ENCODE results near the gene C6orf118.
A peak's percentile ranks its signal among the peaks of the same experiment; 100 is the strongest.

Gene C6orf118

DNA sequence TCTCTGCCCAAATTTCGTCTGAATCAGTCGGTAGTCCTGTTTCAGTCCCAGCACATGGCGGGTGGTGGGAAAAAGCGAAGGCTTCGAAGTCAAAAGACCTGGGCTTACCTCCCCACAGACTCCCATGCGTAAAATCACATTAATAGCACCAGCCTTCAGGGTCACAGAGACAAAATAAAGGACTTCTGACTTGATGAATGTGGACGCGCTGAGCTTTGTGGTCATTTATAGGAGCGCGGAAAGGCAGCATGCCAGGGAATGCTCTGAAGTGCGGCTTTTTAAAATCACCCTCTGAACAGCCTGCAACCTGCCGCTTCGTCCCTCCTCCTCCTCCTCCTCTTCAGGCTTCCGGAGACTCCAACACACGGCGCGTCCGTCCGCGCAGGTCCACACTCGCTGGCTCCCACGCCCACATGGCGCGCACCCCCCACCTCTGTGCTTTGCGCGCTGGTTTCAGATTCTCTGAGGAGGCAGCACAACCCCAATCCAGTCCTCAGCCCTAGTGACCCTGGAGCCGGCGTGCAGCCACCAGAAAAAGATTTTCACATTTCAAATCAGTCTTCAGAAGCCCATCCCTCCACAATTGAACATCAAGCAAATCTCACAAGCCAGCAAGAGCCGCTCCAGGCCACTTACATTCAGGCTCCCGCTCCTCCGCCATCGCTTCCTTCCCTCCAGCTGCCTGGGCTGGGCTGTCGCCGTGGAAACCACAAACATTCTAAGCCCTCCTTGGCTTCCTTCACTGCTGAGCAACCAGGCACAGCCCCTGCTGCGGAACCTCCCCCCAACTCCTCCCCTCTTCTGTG, at the start of gene C6orf118:
Gene C6orf118 (minus strand): TSS at position 680 of the 806 bp plus-strand sequence. CDS start 19 bp downstream, at position 661.
- TF ChIP-seq, protein P1, sequence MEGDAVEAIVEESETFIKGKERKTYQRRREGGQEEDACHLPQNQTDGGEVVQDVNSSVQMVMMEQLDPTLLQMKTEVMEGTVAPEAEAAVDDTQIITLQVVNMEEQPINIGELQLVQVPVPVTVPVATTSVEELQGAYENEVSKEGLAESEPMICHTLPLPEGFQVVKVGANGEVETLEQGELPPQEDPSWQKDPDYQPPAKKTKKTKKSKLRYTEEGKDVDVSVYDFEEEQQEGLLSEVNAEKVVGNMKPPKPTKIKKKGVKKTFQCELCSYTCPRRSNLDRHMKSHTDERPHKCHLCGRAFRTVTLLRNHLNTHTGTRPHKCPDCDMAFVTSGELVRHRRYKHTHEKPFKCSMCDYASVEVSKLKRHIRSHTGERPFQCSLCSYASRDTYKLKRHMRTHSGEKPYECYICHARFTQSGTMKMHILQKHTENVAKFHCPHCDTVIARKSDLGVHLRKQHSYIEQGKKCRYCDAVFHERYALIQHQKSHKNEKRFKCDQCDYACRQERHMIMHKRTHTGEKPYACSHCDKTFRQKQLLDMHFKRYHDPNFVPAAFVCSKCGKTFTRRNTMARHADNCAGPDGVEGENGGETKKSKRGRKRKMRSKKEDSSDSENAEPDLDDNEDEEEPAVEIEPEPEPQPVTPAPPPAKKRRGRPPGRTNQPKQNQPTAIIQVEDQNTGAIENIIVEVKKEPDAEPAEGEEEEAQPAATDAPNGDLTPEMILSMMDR (IDR thresholded peaks at IDR 0.05; ENCODE audit: poor library complexity, severe bottlenecking): no peak
- peak; percentile 91 for ATAC-seq (ENCODE audit: low read depth)
- Histone ChIP-seq H3K27ac (ENCODE audit: poor library complexity, severe bottlenecking) (no peak within 1 kb of the TSS), H3K36me3 (ENCODE audit: low read depth) (no peaks in the 10 kb centered on the region), H3K4me1 (ENCODE audit: insufficient read depth, poor library complexity, severe bottlenecking) (no peaks in the 10 kb centered on the region), H3K4me3 (ENCODE audit: severe bottlenecking) (peak within 1 kb of the TSS; percentile 20), H3K27me3 (ENCODE audit: insufficient read depth, poor library complexity, severe bottlenecking) (no peaks in the 10 kb centered on the region), H3K9me3 (ENCODE audit: severe bottlenecking) (no peaks in the 10 kb centered on the region)
- DNase-seq (ENCODE audit: low spot score): no peak

DNA sequence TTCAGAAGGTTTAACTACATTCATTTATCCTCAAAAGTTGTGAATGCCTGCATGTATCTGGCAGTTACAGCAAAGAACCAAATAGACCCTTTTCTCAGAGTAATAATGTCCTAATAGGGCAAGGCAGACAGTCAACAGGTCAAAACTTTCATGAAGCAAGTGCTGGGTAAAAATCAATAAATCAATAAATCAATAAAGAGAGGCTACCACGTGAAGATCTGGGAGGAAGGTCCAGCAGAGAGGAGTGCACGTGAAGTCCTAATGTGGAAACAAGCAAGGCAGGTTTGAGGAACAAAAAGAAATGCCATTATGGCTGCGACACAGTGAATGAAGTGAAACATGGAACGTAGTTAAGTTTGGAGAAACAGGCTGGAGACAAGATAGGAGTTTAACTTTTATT, 36.3 kb upstream of the C6orf118 start:
- no peaks in the 10 kb centered on the region for H3K27me3 ChIP-seq (ENCODE audit: insufficient read depth, poor library complexity, severe bottlenecking)
- ATAC-seq (ENCODE audit: low read depth): no peak

DNA sequence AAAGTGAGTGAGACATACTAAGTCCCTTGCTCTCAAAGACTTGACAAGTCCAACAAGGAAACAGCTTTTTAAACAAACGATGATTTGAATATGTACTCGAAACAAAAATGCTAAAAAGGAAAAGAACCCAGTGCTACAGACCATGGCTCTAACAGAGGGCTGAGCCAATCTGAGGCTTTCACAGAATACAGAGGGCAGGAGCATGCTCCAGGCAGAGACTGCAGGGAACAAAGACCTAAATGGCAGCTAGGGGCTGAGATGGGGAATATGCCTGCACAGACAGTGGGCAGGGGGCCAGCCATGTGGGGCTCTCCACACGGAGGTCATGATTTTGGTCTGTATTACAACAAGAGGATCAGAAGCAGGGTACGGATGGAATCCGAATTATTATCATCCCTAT, 31.1 kb upstream of the C6orf118 start:
- H3K9me3 ChIP-seq (ENCODE audit: severe bottlenecking): no peaks in the 10 kb centered on the region
- no peaks in the 10 kb centered on the region for H3K4me1 ChIP-seq (ENCODE audit: insufficient read depth, poor library complexity, severe bottlenecking)
- TF ChIP-seq, protein P1 (IDR thresholded peaks at IDR 0.05; ENCODE audit: poor library complexity, severe bottlenecking): no peak
- H3K36me3 ChIP-seq (ENCODE audit: low read depth): no peaks in the 10 kb centered on the region
- no peak for ATAC-seq (ENCODE audit: low read depth)
- H3K27ac ChIP-seq (ENCODE audit: poor library complexity, severe bottlenecking): no peak overlapping the region
- DNase-seq (ENCODE audit: low spot score): no peak
- H3K4me3 ChIP-seq (ENCODE audit: severe bottlenecking): no peak overlapping the region
- H3K27me3 ChIP-seq (ENCODE audit: insufficient read depth, poor library complexity, severe bottlenecking): peaks cover 5% of the 10 kb centered on the region

More for the DNA sequence above, 36.3 kb upstream of the C6orf118 start:
- TF ChIP-seq, protein P1 (IDR thresholded peaks at IDR 0.05; ENCODE audit: poor library complexity, severe bottlenecking): no peak
- DNase-seq (ENCODE audit: low spot score): no peak
- H3K9me3 ChIP-seq (ENCODE audit: severe bottlenecking): no peaks in the 10 kb centered on the region
- H3K4me1 ChIP-seq (ENCODE audit: insufficient read depth, poor library complexity, severe bottlenecking): no peaks in the 10 kb centered on the region
- H3K36me3 ChIP-seq (ENCODE audit: low read depth): no peaks in the 10 kb centered on the region
- H3K27ac ChIP-seq (ENCODE audit: poor library complexity, severe bottlenecking): no peak overlapping the region
- no peak overlapping the region for H3K4me3 ChIP-seq (ENCODE audit: severe bottlenecking)

DNA sequence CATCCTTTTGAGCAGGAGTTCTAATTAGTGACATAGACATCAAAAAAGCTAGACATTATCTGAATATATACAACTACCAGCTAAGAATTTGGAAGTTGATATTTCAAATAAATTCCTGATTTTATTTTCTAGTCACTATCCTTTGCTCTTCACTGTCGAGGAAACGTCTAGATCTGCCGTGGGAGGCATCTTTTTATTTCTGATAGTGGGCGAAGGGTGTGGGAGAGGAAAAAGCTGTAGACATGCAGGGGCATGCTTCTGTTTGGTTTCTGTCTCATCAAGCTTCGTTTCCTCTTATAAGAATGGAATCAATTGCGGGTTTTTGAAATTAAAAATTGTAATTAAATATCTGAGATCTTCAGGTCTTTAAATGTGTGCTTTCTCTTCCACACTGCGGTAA, 16.2 kb upstream of the C6orf118 start:
- Histone ChIP-seq H3K9me3 (ENCODE audit: severe bottlenecking) (no peaks in the 10 kb centered on the region), H3K4me1 (ENCODE audit: insufficient read depth, poor library complexity, severe bottlenecking) (no peaks in the 10 kb centered on the region), H3K36me3 (ENCODE audit: low read depth) (no peaks in the 10 kb centered on the region), H3K27me3 (ENCODE audit: insufficient read depth, poor library complexity, severe bottlenecking) (no peaks in the 10 kb centered on the region), H3K4me3 (ENCODE audit: severe bottlenecking) (no peak overlapping the region), H3K27ac (ENCODE audit: poor library complexity, severe bottlenecking) (no peak overlapping the region)
- DNase-seq (ENCODE audit: low spot score) (no peak), ATAC-seq (ENCODE audit: low read depth) (no peak)
- TF ChIP-seq, protein P1 (IDR thresholded peaks at IDR 0.05; ENCODE audit: poor library complexity, severe bottlenecking): no peak

DNA sequence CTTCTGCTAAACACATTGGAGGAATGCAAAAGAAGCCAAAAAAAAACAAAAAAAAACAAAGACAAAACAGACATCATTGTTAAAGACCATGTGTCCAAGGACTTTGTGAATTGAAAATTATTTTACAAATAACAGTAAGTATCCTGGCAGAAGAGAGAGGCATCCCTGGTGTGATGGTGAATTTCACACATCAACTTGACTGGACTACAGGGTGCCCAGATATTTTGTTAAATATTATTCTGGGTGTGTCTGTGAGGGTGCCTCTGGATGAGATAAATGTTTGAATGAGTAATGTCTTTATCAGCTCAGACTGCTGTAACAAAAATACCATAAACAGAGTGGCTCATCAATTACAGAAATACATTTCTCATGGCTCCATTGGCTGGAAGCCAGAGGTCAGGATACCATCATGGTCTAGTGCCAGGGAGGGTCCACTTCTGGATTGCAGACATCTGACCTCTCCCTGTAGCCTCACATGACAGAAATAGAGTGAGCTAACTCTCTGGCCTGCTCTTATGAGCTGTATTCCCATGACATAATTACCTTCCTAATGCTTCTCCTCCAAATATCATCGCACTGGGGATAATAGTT, 12.2 kb upstream of the C6orf118 start:
- no peaks in the 10 kb centered on the region for H3K27me3 ChIP-seq (ENCODE audit: insufficient read depth, poor library complexity, severe bottlenecking)
- no peak for DNase-seq (ENCODE audit: low spot score)
- no peak overlapping the region for H3K27ac ChIP-seq (ENCODE audit: poor library complexity, severe bottlenecking)
- no peak overlapping the region for H3K4me3 ChIP-seq (ENCODE audit: severe bottlenecking)
- no peaks in the 10 kb centered on the region for H3K9me3 ChIP-seq (ENCODE audit: severe bottlenecking)
- TF ChIP-seq, protein P1 (IDR thresholded peaks at IDR 0.05; ENCODE audit: poor library complexity, severe bottlenecking): no peak
- ATAC-seq (ENCODE audit: low read depth): no peak
- H3K36me3 ChIP-seq (ENCODE audit: low read depth): no peaks in the 10 kb centered on the region
- H3K4me1 ChIP-seq (ENCODE audit: insufficient read depth, poor library complexity, severe bottlenecking): no peaks in the 10 kb centered on the region

Measured in RWPE2 (cell line).